ENCODE results near the gene EXOC1L. TPM values are rescaled to one million over a fixed set of nuclear protein-coding genes. Genes with fewer than 3 reads are reported as not detected.

EXOC1L gene
- polyA plus RNA-seq, 3 donors, result not detected

- Mint-ChIP-seq H3K4me3 (no peak overlapping the region), H3K36me3 (peaks cover 53 to 66% of the 10 kb centered on the region in 2 donors), H3K4me1 (no peaks in the 10 kb centered on the region), H3K27me3 (ENCODE audit: low read depth in 3 of 3) (no peaks in the 10 kb centered on the region), H3K9me3 (peaks cover 0 to 1% (median 0%) of the 10 kb centered on the region in 7 donors), H3K27ac (no peak overlapping the region)
- H3K27me3 ChIP-seq (ENCODE audit: control insufficient read depth in 2 of 2, insufficient read depth in 2 of 2, low read length in 2 of 2), result no peaks in the 10 kb centered on the region
- no peak overlapping the region for H2AFZ ChIP-seq (ENCODE audit: insufficient read depth, low read depth, low read length, poor library complexity, severe bottlenecking)
- H3K4me2 ChIP-seq (replicated peaks; ENCODE audit: extremely low read depth, low read length, poor library complexity, severe bottlenecking), result no peak overlapping the region
- no peak overlapping the region for H3K9ac ChIP-seq (ENCODE audit: insufficient read depth, low read length, poor library complexity, severe bottlenecking)
- no peak for TF ChIP-seq CTCF (IDR thresholded peaks at IDR 0.05)
- no peaks in the 10 kb centered on the region for H4K20me1 ChIP-seq (ENCODE audit: insufficient read depth, low read length)
- no peak overlapping the region for H3K4me3 ChIP-seq (replicated peaks in 1 of 3; ENCODE audit: low read depth in 2 of 3, low read length in 3 of 3)
- 0% methylated on average over 1 of the region's 2 CpGs for WGBS (ENCODE audit: insufficient coverage)
- H3K36me3 ChIP-seq (replicated peaks in 1 of 2; ENCODE audit: control insufficient read depth in 1 of 2, insufficient read depth in 2 of 2, low read length in 2 of 2), result peaks cover 72 to 89% of the 10 kb centered on the region in 2 donors
- H3K9me3 ChIP-seq (replicated peaks in 1 of 2; ENCODE audit: control insufficient read depth in 1 of 2, insufficient read depth in 1 of 2, low read length in 2 of 2), result no peaks in the 10 kb centered on the region
- intact Hi-C loops (cut with micrococcal nuclease), result no loop called here
- H3K79me2 ChIP-seq (ENCODE audit: insufficient read depth, low read length), result no peaks in the 10 kb centered on the region
- no peaks in the 10 kb centered on the region for H3K4me1 ChIP-seq (ENCODE audit: control insufficient read depth in 1 of 2, insufficient read depth in 2 of 2, low read length in 2 of 2)
- DNase-seq, result no peak
- H3K27ac ChIP-seq (ENCODE audit: low read depth in 1 of 2, low read length in 2 of 2), result peak overlapping the region in 1 of 2 donors; percentile 12
These were observed 64.7 kb downstream of the EXOC1L start for GRCh38 chr4:55884093-55884850.

DNA sequence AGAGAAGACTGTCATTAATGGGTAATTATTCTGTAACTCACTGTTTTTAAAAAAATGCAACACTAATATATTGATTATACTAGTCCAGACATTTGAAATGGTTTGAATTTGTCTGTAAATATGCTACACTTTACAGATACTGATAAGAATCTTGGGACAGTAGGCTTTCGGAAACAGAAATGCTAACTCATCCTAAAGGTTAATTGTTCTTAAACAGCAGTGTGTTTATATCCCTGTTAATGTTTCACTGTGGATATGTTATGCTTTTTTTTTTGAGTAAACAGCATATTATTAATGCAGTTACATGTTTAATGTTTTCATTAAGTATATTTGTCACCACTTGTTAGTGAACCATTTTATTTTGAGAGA is 65.2 kb downstream of the EXOC1L start:
- Mint-ChIP-seq H3K4me1 (no peaks in the 10 kb centered on the region), H3K27me3 (ENCODE audit: low read depth in 3 of 3) (no peaks in the 10 kb centered on the region), H3K27ac (no peak overlapping the region), H3K4me3 (no peak overlapping the region), H3K9me3 (no peaks in the 10 kb centered on the region), H3K36me3 (peaks cover 54 to 68% of the 10 kb centered on the region in 2 donors)
- H3K4me2 ChIP-seq (replicated peaks; ENCODE audit: extremely low read depth, low read length, poor library complexity, severe bottlenecking), result no peak overlapping the region
- no peak overlapping the region for H3K27ac ChIP-seq (ENCODE audit: low read depth in 1 of 2, low read length in 2 of 2)
- WGBS (ENCODE audit: insufficient coverage), result no CpG with 5 or more reads among the region's 1 CpG
- H3K36me3 ChIP-seq (replicated peaks in 1 of 2; ENCODE audit: control insufficient read depth in 1 of 2, insufficient read depth in 2 of 2, low read length in 2 of 2), result peaks cover 74 to 89% of the 10 kb centered on the region in 2 donors
- no peak overlapping the region for H2AFZ ChIP-seq (ENCODE audit: insufficient read depth, low read depth, low read length, poor library complexity, severe bottlenecking)
- DNase-seq, result no peak
- no peak overlapping the region for H3K9ac ChIP-seq (ENCODE audit: insufficient read depth, low read length, poor library complexity, severe bottlenecking)
- H3K4me1 ChIP-seq (ENCODE audit: control insufficient read depth in 1 of 2, insufficient read depth in 2 of 2, low read length in 2 of 2), result no peaks in the 10 kb centered on the region
- intact Hi-C loops (cut with micrococcal nuclease), result no loop called here
- no peaks in the 10 kb centered on the region for H3K27me3 ChIP-seq (ENCODE audit: control insufficient read depth in 2 of 2, insufficient read depth in 2 of 2, low read length in 2 of 2)
- no peaks in the 10 kb centered on the region for H4K20me1 ChIP-seq (ENCODE audit: insufficient read depth, low read length)
- H3K4me3 ChIP-seq (replicated peaks in 1 of 3; ENCODE audit: low read depth in 2 of 3, low read length in 3 of 3), result no peak overlapping the region
- TF ChIP-seq CTCF (IDR thresholded peaks at IDR 0.05), result no peak
- H3K79me2 ChIP-seq (ENCODE audit: insufficient read depth, low read length), result no peaks in the 10 kb centered on the region
- no peaks in the 10 kb centered on the region for H3K9me3 ChIP-seq (replicated peaks in 1 of 2; ENCODE audit: control insufficient read depth in 1 of 2, insufficient read depth in 1 of 2, low read length in 2 of 2)

Small RNAs within 50 kb of the gene (small RNA-seq; reads per million reads assigned to genes)
- not detected for gene RNU6-276P (ENCODE audit: insufficient read length, low read depth)
- not detected for gene RNU6-652P (ENCODE audit: insufficient read length, low read depth)

Other genes starting within 250 kb of the EXOC1L start
- gene PDCL2, start 227.5 kb upstream of the EXOC1L start, polyA plus RNA-seq, result not detected
- not detected for gene NMU, start 183.5 kb upstream of the EXOC1L start, polyA plus RNA-seq
- gene EXOC1, start 33.9 kb downstream of the EXOC1L start, polyA plus RNA-seq, result 10 to 100 TPM; 13.7 to 22.9 (median 21.2) TPM
- gene CEP135, start 129.2 kb downstream of the EXOC1L start, polyA plus RNA-seq, result 1 to 10 TPM; 4.0 to 5.1 (median 4.6) TPM

Data from CD14-positive monocyte (primary cell).